IMR-90 (cell line): Measurements from ENCODE around the gene ZBED2. TPM values are rescaled to one million over a fixed set of nuclear protein-coding genes. Genes with fewer than 3 reads are reported as not detected.

Experiments used
- ATAC-seq: fragments of 200-7000 bp; cut with Tn5 transposase; 2 replicates; pipeline ENCODE4 v1.9.1; 2020; ENCODE audit warnings: low read depth, mild to moderate bottlenecking, moderate library complexity
- BruUV-seq: library from RNA; stranded (reverse); fragments of 400-500 nt; replicated peaks from 2 replicates; lab custom pipeline; 2021; lab: Mats Ljungman, UMichigan
- CTCF ChIA-PET: fragments of 300-600 bp; formaldehyde crosslinking; extraction: SDS; loops from one replicate; lab custom pipeline; 2021; ENCODE audit warnings: antibody characterized with exemption; lab: Yijun Ruan, JAX
- POLR2A ChIA-PET: fragments of 300-600 bp; sonication (Branson Sonifier 250); formaldehyde crosslinking; loops from one replicate; lab custom pipeline; 2022; ENCODE audit warnings: antibody characterized with exemption; ENCODE audit not compliant: unreplicated experiment; lab: Charles Lee
- DNase-seq: peaks from one replicate; pipeline ENCODE4 v3.0.0; 2013
- H2AFZ ChIP-seq: replicated peaks from 2 replicates; pipeline ENCODE3; 2013; ENCODE audit warnings: low read length, mild to moderate bottlenecking; ENCODE audit not compliant: poor library complexity
- H2AK5ac ChIP-seq: 2 replicates; pipeline ENCODE4 v1.6.1; 2013; ENCODE audit warnings: low read depth, low read length, inconsistent platforms
- H2AK9ac ChIP-seq: replicated peaks from 2 replicates; pipeline ENCODE3; 2013; ENCODE audit warnings: mild to moderate bottlenecking, low read depth, low read length, moderate library complexity; ENCODE audit not compliant: poor library complexity
- H2BK120ac ChIP-seq: 2 replicates; pipeline ENCODE4 v1.6.1; 2013; ENCODE audit warnings: low read depth, low read length, inconsistent platforms
- H2BK15ac ChIP-seq: 3 replicates; pipeline ENCODE4 v1.6.1; 2013; ENCODE audit warnings: low read depth, low read length, inconsistent platforms
- H2BK20ac ChIP-seq: 2 replicates; pipeline ENCODE4 v1.6.1; 2013; ENCODE audit warnings: low read depth, mild to moderate bottlenecking, inconsistent platforms, low read length, moderate library complexity
- H2BK5ac ChIP-seq: 2 replicates; pipeline ENCODE4 v1.6.1; 2013; ENCODE audit warnings: mild to moderate bottlenecking, low read depth, low read length, inconsistent platforms; ENCODE audit not compliant: poor library complexity, severe bottlenecking
- H3K14ac ChIP-seq: replicated peaks from 2 replicates; pipeline ENCODE4 v1.6.1; 2013; ENCODE audit warnings: low read depth, low read length, inconsistent platforms
- H3K18ac ChIP-seq: 2 replicates; pipeline ENCODE4 v1.6.1; 2013; ENCODE audit warnings: low read depth, low read length, control low read depth
- H3K23ac ChIP-seq: 2 replicates; pipeline ENCODE4 v1.6.1; 2013; ENCODE audit warnings: low read depth, low read length, inconsistent platforms
- H3K27ac ChIP-seq: 2 replicates; pipeline ENCODE4 v1.5.1; 2013; ENCODE audit warnings: mild to moderate bottlenecking, control low read depth, low read length; ENCODE audit not compliant: insufficient read depth
- H3K27me3 ChIP-seq: 2 replicates; pipeline ENCODE4 v1.6.1; 2013; ENCODE audit warnings: low read length; ENCODE audit not compliant: control insufficient read depth, insufficient read depth
- H3K36me3 ChIP-seq: 2 replicates; pipeline ENCODE4 v1.6.1; 2013; ENCODE audit warnings: low read length, mixed read lengths; ENCODE audit not compliant: control insufficient read depth, insufficient read depth
- H3K4ac ChIP-seq: 2 replicates; pipeline ENCODE4 v1.6.1; 2013; ENCODE audit warnings: low read depth, low read length, inconsistent platforms
- H3K4me1 ChIP-seq: 2 replicates; pipeline ENCODE4 v1.6.1; 2013; ENCODE audit warnings: low read length, mixed read lengths; ENCODE audit not compliant: control insufficient read depth, insufficient read depth
- H3K4me2 ChIP-seq: 2 replicates; pipeline ENCODE4 v1.6.1; 2013; ENCODE audit warnings: low read depth, mild to moderate bottlenecking, control low read depth, low read length, moderate library complexity
- H3K4me3 ChIP-seq: 2 replicates; pipeline ENCODE4 v1.5.1; 2013; ENCODE audit warnings: low read depth, mild to moderate bottlenecking, control low read depth, low read length, moderate library complexity; ENCODE audit not compliant: insufficient read depth
- H3K56ac ChIP-seq: 2 replicates; pipeline ENCODE4 v1.6.1; 2013; ENCODE audit warnings: low read length, inconsistent platforms; ENCODE audit not compliant: insufficient read depth; ENCODE audit errors: extremely low read depth
- H3K79me1 ChIP-seq, 2 experiments: 2 replicates each; pipeline ENCODE4 v1.6.1; 2013; ENCODE audit warnings: low read length in 2 of 2, inconsistent platforms in 1 of 2, low read depth in 1 of 2
- H3K9ac ChIP-seq: 2 replicates; pipeline ENCODE4 v1.6.1; 2013; ENCODE audit warnings: low read depth, low read length, control low read depth
- H3K9me1 ChIP-seq: 2 replicates; pipeline ENCODE4 v1.6.1; 2013; ENCODE audit warnings: low read length, inconsistent platforms; ENCODE audit not compliant: insufficient read depth
- H3K9me3 ChIP-seq: 2 replicates; pipeline ENCODE4 v1.6.1; 2013; ENCODE audit warnings: low read length; ENCODE audit not compliant: control insufficient read depth, insufficient read depth
- H4K20me1 ChIP-seq: 2 replicates; pipeline ENCODE4 v1.6.1; 2013; ENCODE audit warnings: low read length, inconsistent platforms; ENCODE audit not compliant: insufficient read depth
- H4K5ac ChIP-seq: 2 replicates; pipeline ENCODE4 v1.6.1; 2013; ENCODE audit warnings: mild to moderate bottlenecking, low read depth, low read length, control low read depth
- H4K8ac ChIP-seq, 2 experiments: 2 replicates each; pipeline ENCODE4 v1.6.1; 2013; ENCODE audit warnings: low read depth in 2 of 2, low read length in 2 of 2, control low read depth in 1 of 2, inconsistent platforms in 1 of 2
- H4K91ac ChIP-seq: 2 replicates; pipeline ENCODE4 v1.6.1; 2013; ENCODE audit warnings: low read depth, low read length, inconsistent platforms; ENCODE audit not compliant: insufficient read depth
- BHLHE40 ChIP-seq: fragments of 150-350 bp; IDR thresholded peaks from 2 replicates; pipeline ENCODE4 v1.6.1; 2016; ENCODE audit warnings: mild to moderate bottlenecking, low read depth, low read length
- MAFK ChIP-seq: IDR thresholded peaks from 2 replicates; pipeline ENCODE4 v1.6.1; 2012; ENCODE audit warnings: low read depth, low read length, improper control_type of control experiment
- WGBS, 2 experiments: methylation state at CpG; one replicate each; pipeline versions ENCODE4 v1.1.5 to v1.1.7; 2013; ENCODE audit warnings: missing lambda C conversion rate in 2 of 2; ENCODE audit not compliant: insufficient read length in 1 of 2; ENCODE audit errors: extremely low coverage in 2 of 2; 5-methylcytosine and 5-hydroxymethylcytosine counted together
- dilution Hi-C: fragments of 300-500 bp; cut with HindIII; formaldehyde crosslinking; loops from one replicate; pipeline ENCODE4 v1.14.3; 2018; ENCODE audit warnings: low sequenced_read_pairs; ENCODE audit not compliant: unreplicated experiment
- in situ Hi-C: fragments of 300-500 bp; cut with MboI; formaldehyde crosslinking; loops from 3 replicates; pipeline ENCODE4 v1.14.3; 2019; ENCODE audit warnings: low sequenced_read_pairs, inconsistent platforms, mixed read lengths
- intact Hi-C: fragments of 100-400 bp; cut with micrococcal nuclease; formaldehyde crosslinking; loops from 2 replicates; pipeline ENCODE4 v1.10.0; 2022
- polyA plus RNA-seq, 3 experiments: library from polyadenylated mRNA; depleted of rRNA; stranded (reverse); fragments of >200 nt; gene quantifications; 2 replicates each; pipeline ENCODE4 v1.2.3, GENCODE V29; 2012; ENCODE audit warnings: low replicate concordance in 1 of 3
- total RNA-seq: library from RNA; depleted of rRNA; stranded (reverse); fragments of >200 nt; gene quantifications from 2 replicates; pipeline ENCODE4 v1.2.3, GENCODE V29; 2012

ZBED2 gene
- total and polyA plus RNA-seq, 2 of the 4 experiments (the other 2 are of a cell fraction): 0.51 to 0.72 TPM

- peak overlapping the region; percentile 91 for H3K4ac ChIP-seq
- H4K20me1 ChIP-seq: no peaks in the 10 kb centered on the region
- no peaks in the 10 kb centered on the region for H3K9me3 ChIP-seq
- peak overlapping the region; percentile 41 for H3K14ac ChIP-seq
- H4K5ac ChIP-seq: peak overlapping the region; percentile 24; the same call in 1 of the 2 replicates
- DNase-seq (no peak), ATAC-seq (no peak)
- no peaks in the 10 kb centered on the region for H3K27me3 ChIP-seq
- H3K79me1 ChIP-seq: peaks cover 0 to 11% of the 10 kb centered on the region in 2 experiments; a peak in 2 of 4 replicates
- no TSS peak for BruUV-seq
- peaks cover 24% of the 10 kb centered on the region for H3K4me1 ChIP-seq
- H2BK120ac ChIP-seq: peak overlapping the region; percentile 99
- peak overlapping the region; percentile 36; the same call in 1 of the 2 replicates for H3K56ac ChIP-seq
- H3K18ac ChIP-seq: peak overlapping the region; percentile 25; the same call in 1 of the 2 replicates
- WGBS, 2 experiments: 20% methylated on average over 1 of the region's 1 CpG; no CpG with 5 or more reads in 1 of the 2 experiments
- intact Hi-C loops (no loop called here), dilution Hi-C loops (no loop called here), in situ Hi-C loops (loop anchor here (25.0 kb wide), 2 partner anchors 268 to 368 kb away; partner anchors contain the start of gene PHLDB2)
- ChIA-PET CTCF (interaction anchor here (1.7 kb wide), 1 partner anchor 22 kb away, joined by 5 read pairs; no protein-coding TSS in a partner anchor), POLR2A (no interaction called here)
- peak overlapping the region; percentile 52 to 78 for H4K8ac ChIP-seq
- H3K9ac ChIP-seq: no peak overlapping the region
- no peak overlapping the region for H2AFZ ChIP-seq
- H2BK15ac ChIP-seq: peak overlapping the region; percentile 83; the same call in 2 of the 3 replicates
- H3K36me3 ChIP-seq: no peaks in the 10 kb centered on the region
- H2AK9ac ChIP-seq: no peak overlapping the region
- H2AK5ac ChIP-seq: peak overlapping the region; percentile 72
- H4K91ac ChIP-seq: peak overlapping the region; percentile 83
- H2BK20ac ChIP-seq: peak overlapping the region; percentile 95
- H3K27ac ChIP-seq: peak overlapping the region; percentile 47
- peak overlapping the region; percentile 19; the same call in 1 of the 2 replicates for H3K23ac ChIP-seq
- H3K9me1 ChIP-seq: peaks cover 30% of the 10 kb centered on the region
- H3K4me3 ChIP-seq: no peak overlapping the region
- peak overlapping the region; percentile 97 for H2BK5ac ChIP-seq
- no peak overlapping the region for H3K4me2 ChIP-seq
- TF ChIP-seq BHLHE40 (no peak), MAFK (peak; percentile 35; the same call in 1 of the 2 replicates)
These were observed 365 bp downstream of the ZBED2 start for GRCh38 chr3:111594781-111595180.
